AG10803 (cell line): ENCODE measurements around the gene SLC35A5.

Source experiments
- DNase-seq: peaks from one replicate; pipeline ENCODE4 v3.0.0; 2010; ENCODE audit warnings: low read depth
- H3K4me3 ChIP-seq: 2 replicates; pipeline ENCODE4 v1.5.1; 2011; ENCODE audit warnings: mild to moderate bottlenecking, low read length, control low read depth
- TF ChIP-seq, protein P1 (sequence below): conservative IDR thresholded peaks from 2 replicates; pipeline ENCODE4 v1.5.1; 2011; ENCODE audit warnings: mild to moderate bottlenecking, low read length, control low read depth, inconsistent platforms

The SLC35A5 gene

GRCh38 chr3:112633757-112634156 lies 71.9 kb downstream of the SLC35A5 start:
- TF ChIP-seq, protein P1, sequence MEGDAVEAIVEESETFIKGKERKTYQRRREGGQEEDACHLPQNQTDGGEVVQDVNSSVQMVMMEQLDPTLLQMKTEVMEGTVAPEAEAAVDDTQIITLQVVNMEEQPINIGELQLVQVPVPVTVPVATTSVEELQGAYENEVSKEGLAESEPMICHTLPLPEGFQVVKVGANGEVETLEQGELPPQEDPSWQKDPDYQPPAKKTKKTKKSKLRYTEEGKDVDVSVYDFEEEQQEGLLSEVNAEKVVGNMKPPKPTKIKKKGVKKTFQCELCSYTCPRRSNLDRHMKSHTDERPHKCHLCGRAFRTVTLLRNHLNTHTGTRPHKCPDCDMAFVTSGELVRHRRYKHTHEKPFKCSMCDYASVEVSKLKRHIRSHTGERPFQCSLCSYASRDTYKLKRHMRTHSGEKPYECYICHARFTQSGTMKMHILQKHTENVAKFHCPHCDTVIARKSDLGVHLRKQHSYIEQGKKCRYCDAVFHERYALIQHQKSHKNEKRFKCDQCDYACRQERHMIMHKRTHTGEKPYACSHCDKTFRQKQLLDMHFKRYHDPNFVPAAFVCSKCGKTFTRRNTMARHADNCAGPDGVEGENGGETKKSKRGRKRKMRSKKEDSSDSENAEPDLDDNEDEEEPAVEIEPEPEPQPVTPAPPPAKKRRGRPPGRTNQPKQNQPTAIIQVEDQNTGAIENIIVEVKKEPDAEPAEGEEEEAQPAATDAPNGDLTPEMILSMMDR, result no peak
- H3K4me3 ChIP-seq, result peak overlapping the region; percentile 88
- no peak for DNase-seq

- DNase-seq, result no peak
- peak overlapping the region; percentile 88 for H3K4me3 ChIP-seq
- TF ChIP-seq, protein P1, result no peak
Observed at GRCh38 chr3:112634786-112635541, 73.1 kb downstream of the SLC35A5 start.
